Breast epithelium (tissue), 3 donors: ENCODE data around the gene RFC5.

ENCODE experiments used
- CTCF ChIP-seq, 3 donors: fragments of 450-650 bp; IDR thresholded peaks; one replicate each; pipeline ENCODE4 v1.5.1; 2016 to 2017; ENCODE audit warnings: antibody characterized with exemption in 3 of 3, mild to moderate bottlenecking in 3 of 3, moderate library complexity in 3 of 3
- POLR2A ChIP-seq: fragments of 450-650 bp; IDR thresholded peaks from one replicate; pipeline ENCODE4 v1.6.1; 2016; ENCODE audit warnings: antibody characterized with exemption, mild to moderate bottlenecking, moderate library complexity

- TF ChIP-seq CTCF (IDR thresholded peaks at IDR 0.05) (no peak), POLR2A (no peak)
Measured at GRCh38 chr12:117967512-117967911, 49.0 kb upstream of the RFC5 start.
